MM.1S (cell line): Measurements from ENCODE around the gene ANKRD29.
"Not testable (repeated sequence)": the region's sequence is repeated elsewhere in the genome, so short reads cannot be mapped to it uniquely, and the experiment has no call there.

Experiments used
- DNase-seq: peaks from one replicate; pipeline ENCODE4 v3.0.0-alpha.2; 2015
- H2AFZ ChIP-seq: fragments of 300-600 bp; sonication (generic); 2 replicates; pipeline ENCODE4 v1.6.0; 2016; ENCODE audit warnings: antibody characterized with exemption, low read length
- H3F3A ChIP-seq: fragments of 300-600 bp; sonication (generic); 2 replicates; pipeline ENCODE4 v1.6.1; 2016; ENCODE audit warnings: mild to moderate bottlenecking, antibody characterized with exemption, low read length, moderate library complexity, mixed read lengths; ENCODE audit not compliant: insufficient read depth
- H3K27ac ChIP-seq: fragments of 300-600 bp; sonication (generic); 2 replicates; pipeline ENCODE4 v1.5.1; 2016; ENCODE audit warnings: mild to moderate bottlenecking, low read length
- H3K27me3 ChIP-seq: fragments of 300-600 bp; sonication (generic); replicated peaks from 2 replicates; pipeline ENCODE4 v1.6.0; 2016; ENCODE audit warnings: low read length; ENCODE audit not compliant: insufficient read depth
- H3K36me3 ChIP-seq: fragments of 300-600 bp; sonication (generic); replicated peaks from 2 replicates; pipeline ENCODE4 v1.6.1; 2016; ENCODE audit warnings: mild to moderate bottlenecking, low read length, mixed read lengths; ENCODE audit not compliant: insufficient read depth
- H3K4me1 ChIP-seq: fragments of 300-600 bp; sonication (generic); 2 replicates; pipeline ENCODE4 v1.6.1; 2016; ENCODE audit warnings: low read length, mixed read lengths
- H3K4me2 ChIP-seq: fragments of 300-600 bp; sonication (generic); 2 replicates; pipeline ENCODE4 v1.6.0; 2016; ENCODE audit warnings: low read depth, low read length
- H3K4me3 ChIP-seq: fragments of 300-600 bp; sonication (generic); 2 replicates; pipeline ENCODE4 v1.5.1; 2016; ENCODE audit warnings: low read length, mixed read lengths
- H3K79me2 ChIP-seq: fragments of 300-600 bp; sonication (generic); 2 replicates; pipeline ENCODE4 v1.6.1; 2016; ENCODE audit warnings: mixed run types, low read length, mixed read lengths
- H3K9ac ChIP-seq: fragments of 300-600 bp; sonication (generic); 2 replicates; pipeline ENCODE4 v1.6.1; 2016; ENCODE audit warnings: low read length, mixed read lengths
- H3K9me2 ChIP-seq: fragments of 300-600 bp; sonication (generic); replicated peaks from 2 replicates; pipeline ENCODE4 v1.6.1; 2016; ENCODE audit warnings: mild to moderate bottlenecking, low read length, mixed read lengths; ENCODE audit not compliant: insufficient read depth
- H3K9me3 ChIP-seq: fragments of 300-600 bp; sonication (generic); replicated peaks from 2 replicates; pipeline ENCODE4 v1.6.1; 2016; ENCODE audit warnings: mild to moderate bottlenecking, low read length, mixed read lengths; ENCODE audit not compliant: insufficient read depth
- H4K20me1 ChIP-seq: fragments of 300-600 bp; sonication (generic); 2 replicates; pipeline ENCODE4 v1.6.1; 2016; ENCODE audit warnings: mild to moderate bottlenecking, low read length, moderate library complexity, mixed read lengths; ENCODE audit not compliant: insufficient read depth
- CTCF ChIP-seq: fragments of 300-600 bp; sonication (generic); IDR thresholded peaks from 2 replicates; pipeline ENCODE4 v1.5.1; 2016; ENCODE audit warnings: antibody characterized with exemption, low read length, mixed read lengths
- EZH2 ChIP-seq: fragments of 300-600 bp; sonication (generic); optimal IDR thresholded peaks from 2 replicates; pipeline ENCODE3; 2017; ENCODE audit warnings: low read depth, mild to moderate bottlenecking, antibody characterized with exemption, low read length, mixed read lengths
- EZH2phosphoT487 ChIP-seq: fragments of 300-600 bp; sonication (generic); IDR thresholded peaks from 2 replicates; pipeline ENCODE4 v1.6.1; 2018; ENCODE audit warnings: antibody characterized with exemption, low read length

Gene ANKRD29

GRCh38 chr18:23641143-23641720 is 21.5 kb downstream of the ANKRD29 start:
- Histone ChIP-seq H3K9me3 (no peaks in the 10 kb centered on the region), H3K4me2 (no peak overlapping the region), H3K79me2 (no peaks in the 10 kb centered on the region), H2AFZ (no peak overlapping the region), H3K9me2 (no peaks in the 10 kb centered on the region), H3K27ac (no peak overlapping the region), H3K9ac (no peak overlapping the region), H3K4me1 (no peaks in the 10 kb centered on the region), H3K36me3 (no peaks in the 10 kb centered on the region), H3K27me3 (no peaks in the 10 kb centered on the region), H3K4me3 (no peak overlapping the region), H3F3A (no peaks in the 10 kb centered on the region), H4K20me1 (no peaks in the 10 kb centered on the region)
- no peak for TF ChIP-seq EZH2phosphoT487
- TF ChIP-seq CTCF, result no peak
- TF ChIP-seq EZH2, result no peak
- DNase-seq, result no peak

- no peak for DNase-seq
- no peaks in the 10 kb centered on the region for H3K9me3 ChIP-seq
- H4K20me1 ChIP-seq, result no peaks in the 10 kb centered on the region
- H3F3A ChIP-seq, result no peaks in the 10 kb centered on the region
- H3K9me2 ChIP-seq, result no peaks in the 10 kb centered on the region
- H3K36me3 ChIP-seq, result no peaks in the 10 kb centered on the region
- TF ChIP-seq CTCF (no peak), EZH2 (no peak), EZH2phosphoT487 (no peak)
- H3K79me2 ChIP-seq, result no peaks in the 10 kb centered on the region
- no peaks in the 10 kb centered on the region for H3K4me1 ChIP-seq
- no peak overlapping the region for H3K27ac ChIP-seq
- H2AFZ ChIP-seq, result no peak overlapping the region
- H3K4me2 ChIP-seq, result no peak overlapping the region
- H3K4me3 ChIP-seq, result no peak overlapping the region
- no peaks in the 10 kb centered on the region for H3K27me3 ChIP-seq
- H3K9ac ChIP-seq, result no peak overlapping the region
Measured at GRCh38 chr18:23640052-23640451, 22.7 kb downstream of the ANKRD29 start.

GRCh38 chr18:23636433-23636832 is 26.3 kb downstream of the ANKRD29 start:
- H3K9ac ChIP-seq, H2AFZ ChIP-seq, H3K4me1 ChIP-seq, H3K9me2 ChIP-seq, H3K27ac ChIP-seq, H3K36me3 ChIP-seq, H3K27me3 ChIP-seq, H3K4me3 ChIP-seq, H3K9me3 ChIP-seq, H3K79me2 ChIP-seq, H3F3A ChIP-seq, H3K4me2 ChIP-seq, H4K20me1 ChIP-seq, DNase-seq: not testable (repeated sequence)

GRCh38 chr18:23636071-23636399 is 26.7 kb downstream of the ANKRD29 start:
- Histone ChIP-seq H2AFZ (no peak overlapping the region), H3K36me3 (no peaks in the 10 kb centered on the region), H3K27me3 (no peaks in the 10 kb centered on the region), H3K27ac (no peak overlapping the region), H3K9me2 (no peaks in the 10 kb centered on the region), H3K4me2 (no peak overlapping the region), H3K9ac (no peak overlapping the region), H3K79me2 (no peaks in the 10 kb centered on the region), H3K4me3 (no peak overlapping the region), H3K4me1 (no peaks in the 10 kb centered on the region), H3F3A (no peaks in the 10 kb centered on the region), H3K9me3 (no peaks in the 10 kb centered on the region), H4K20me1 (no peaks in the 10 kb centered on the region)
- TF ChIP-seq EZH2phosphoT487 (no peak), CTCF (no peak), EZH2 (no peak)
- no peak for DNase-seq
